GM21515 (cell line): Measurements from ENCODE around the gene TRIM61.
A peak's percentile ranks its signal among the peaks of the same experiment; 100 is the strongest.
"Not testable (repeated sequence)": the region's sequence is repeated elsewhere in the genome, so short reads cannot be mapped to it uniquely, and the experiment has no call there.

Experiments
- ATAC-seq: cut with Tn5 transposase; IDR thresholded peaks from one replicate; pipeline ENCODE4 v1.9.1; 2021; ENCODE audit not compliant: unreplicated experiment

Gene TRIM61

GRCh38 chr4:164959421-164959820 lies 18.0 kb downstream of the TRIM61 start:
- ATAC-seq = not testable (repeated sequence)

- peak; percentile 100 for ATAC-seq
These were observed 20.5 kb downstream of the TRIM61 start for GRCh38 chr4:164956766-164957643.

- no peak for ATAC-seq
These were observed 22.2 kb downstream of the TRIM61 start for GRCh38 chr4:164955107-164955805.

- ATAC-seq = no peak
These were observed 24.9 kb downstream of the TRIM61 start for GRCh38 chr4:164952551-164952950.

GRCh38 chr4:164949448-164950143 lies 27.9 kb downstream of the TRIM61 start:
- ATAC-seq = peak; percentile 39

- ATAC-seq = peak; percentile 33
These were observed 28.5 kb downstream of the TRIM61 start for GRCh38 chr4:164948975-164949374.

GRCh38 chr4:164948006-164948405 lies 29.5 kb downstream of the TRIM61 start:
- not testable (repeated sequence) for ATAC-seq

- no peak for ATAC-seq
These were observed 30.6 kb downstream of the TRIM61 start for GRCh38 chr4:164946810-164947209.

- no peak for ATAC-seq
These were observed 32.3 kb downstream of the TRIM61 start for GRCh38 chr4:164945146-164945545.

GRCh38 chr4:164943192-164943591 lies 34.3 kb downstream of the TRIM61 start:
- ATAC-seq = no peak

GRCh38 chr4:164937576-164938270 lies 39.7 kb downstream of the TRIM61 start:
- peak; percentile 56 for ATAC-seq

GRCh38 chr4:164935865-164936606 lies 41.4 kb downstream of the TRIM61 start:
- peak; percentile 51 for ATAC-seq

- ATAC-seq = peak; percentile 51
These were observed 42.1 kb downstream of the TRIM61 start for GRCh38 chr4:164935363-164935762.

GRCh38 chr4:164933244-164933643 lies 44.2 kb downstream of the TRIM61 start:
- no peak for ATAC-seq

- ATAC-seq = no peak
These were observed 45.7 kb downstream of the TRIM61 start for GRCh38 chr4:164931551-164932324.

GRCh38 chr4:164930647-164931046 lies 46.8 kb downstream of the TRIM61 start:
- ATAC-seq = no peak

GRCh38 chr4:164927101-164927500 lies 50.4 kb downstream of the TRIM61 start:
- not testable (repeated sequence) for ATAC-seq

- no peak for ATAC-seq
These were observed 51.2 kb downstream of the TRIM61 start for GRCh38 chr4:164926301-164926700.

- ATAC-seq = no peak
These were observed 52.7 kb downstream of the TRIM61 start for GRCh38 chr4:164924670-164925238.
